NT2/D1 (cell line): ENCODE results near the gene TEX22.

ENCODE experiments used
- SUZ12 ChIP-seq: IDR thresholded peaks from 2 replicates; pipeline ENCODE4 v1.6.1; 2011; ENCODE audit not compliant: insufficient read length, insufficient read depth; ENCODE audit errors: extremely low read depth
- YY1 ChIP-seq: IDR thresholded peaks from 2 replicates; pipeline ENCODE4 v1.6.1; 2011; ENCODE audit not compliant: insufficient read length, insufficient read depth
- ZNF274 ChIP-seq: IDR thresholded peaks from 2 replicates; pipeline ENCODE4 v1.6.1; 2011; ENCODE audit warnings: mild to moderate bottlenecking, low read depth, low read length

DNA sequence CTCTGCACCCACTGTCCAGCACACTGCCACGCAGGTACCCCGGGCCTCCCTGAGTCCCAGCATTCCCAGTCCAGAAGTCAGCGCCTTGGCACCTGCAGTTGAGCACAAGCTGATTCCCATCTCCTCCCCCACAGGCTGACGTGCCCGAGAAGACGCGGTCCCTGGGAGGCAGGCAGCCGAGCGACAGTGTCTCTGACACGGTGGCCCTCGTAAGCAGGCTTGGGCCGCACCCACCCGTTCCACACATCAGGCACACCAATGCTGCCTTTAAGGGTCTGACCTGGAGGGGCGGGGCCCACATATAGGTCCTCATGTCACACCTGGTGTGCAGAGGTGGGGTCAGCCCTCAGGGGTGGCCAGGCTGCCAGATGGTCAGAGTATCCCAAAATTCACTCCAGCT is 18.4 kb upstream of the TEX22 start:
- TF ChIP-seq YY1: no peak
- TF ChIP-seq ZNF274: no peak
- no peak for TF ChIP-seq SUZ12
